Heart right ventricle (tissue), 16 donors: ENCODE data around the gene MGMT. TPM values are rescaled to one million over a fixed set of nuclear protein-coding genes. Genes with fewer than 3 reads are reported as not detected.

Source experiments
- ATAC-seq, 8 donors: fragments of 200-7000 bp; cut with Tn5 transposase; one replicate each; pipeline ENCODE4 v1.9.1; 2020; ENCODE audit warnings: mild to moderate bottlenecking in 8 of 8, moderate library complexity in 8 of 8, moderate number of reproducible peaks in 1 of 8
- DNase-seq, 2 donors: peaks; one replicate each; pipeline ENCODE4 v3.0.0-alpha.2; 2020
- H3K27ac ChIP-seq, 10 donors: fragments of 200-600 bp; sonication (generic) in 2 of 10; one replicate each; pipeline versions ENCODE4 v1.5.0 to v1.8.0; 2020 to 2022; ENCODE audit warnings: mild to moderate bottlenecking in 3 of 10
- H3K27me3 ChIP-seq, 7 donors: fragments of 200-600 bp; one replicate each; pipeline ENCODE4 v1.8.0; 2021 to 2022; ENCODE audit warnings: mild to moderate bottlenecking in 2 of 7
- H3K36me3 ChIP-seq, 9 donors: fragments of 200-600 bp; sonication (generic) in 1 of 9; one replicate each; pipeline versions ENCODE4 v1.5.0 to v1.8.0; 2020 to 2022; ENCODE audit warnings: mild to moderate bottlenecking in 2 of 9
- H3K4me1 ChIP-seq, 9 donors: fragments of 200-600 bp; sonication (generic) in 1 of 9; one replicate each; pipeline versions ENCODE4 v1.5.0 to v1.8.0; 2020 to 2022; ENCODE audit warnings: mild to moderate bottlenecking in 4 of 9
- H3K4me3 ChIP-seq, 10 donors: fragments of 200-600 bp; sonication (generic) in 2 of 10; one replicate each; pipeline versions ENCODE4 v1.5.0 to v1.8.0; 2020 to 2022; ENCODE audit warnings: mild to moderate bottlenecking in 7 of 10, moderate library complexity in 2 of 10
- H3K9me3 ChIP-seq, 11 donors: fragments of 200-600 bp in 10 of 11; sonication (generic) in 2 of 11; one replicate each; pipeline versions ENCODE4 v1.5.0 to v1.8.0; 2013 to 2022; ENCODE audit warnings: mild to moderate bottlenecking in 2 of 11, control low read depth in 1 of 11, moderate library complexity in 1 of 11
- WGBS, 2 donors: extraction: QIAGEN DNeasy Blood & Tissue Kit; methylation state at CpG; one replicate each; pipeline ENCODE4 v1.1.7; 2013; ENCODE audit warnings: inconsistent platforms in 1 of 2; 5-methylcytosine and 5-hydroxymethylcytosine counted together
- intact Hi-C, 10 donors: fragments of 100-400 bp; cut with DNase I; formaldehyde crosslinking; loops; one replicate each; pipeline versions ENCODE4 v1.11.1 to v1.14.2; 2022
- polyA plus RNA-seq, 2 donors: library from polyadenylated mRNA; stranded (reverse); fragments of 200-250 nt; gene quantifications; one replicate each; pipeline ENCODE4 v1.2.3, GENCODE V29; 2013
- total RNA-seq, 10 donors: library from RNA; stranded (reverse); fragmentation: NEBNext Ultra II Directional in 3 of 10; extraction: Animal tissue kit (Norgen Biotek cat#: 25700) in 3 of 10; gene quantifications; one replicate each; pipeline versions ENCODE4 v1.2.1 to v1.2.4, GENCODE V29; 2021 to 2023
- TF ChIP-seq, protein P1 (sequence below), 9 donors: fragments of 200-600 bp; sonication (generic) in 2 of 9; IDR thresholded peaks; one replicate each; pipeline versions ENCODE4 v1.5.0 to v1.8.0; 2021 to 2022; ENCODE audit warnings: antibody characterized with exemption in 9 of 9, mild to moderate bottlenecking in 5 of 9, moderate library complexity in 1 of 9
- donor health status: Arrhythmogenic right ventricular cardiomyopathy.
- donor health status: ischemic (EF 13 %, LVEDD 7.1; RV severe dilation, severe dysfunction).
- donor health status: healthy with polysubstance abuse.
- donor health status: DM: no; HTN: yes; CAD: no.
- donor health status: DM: no; HTN: no; CAD: no.
- donor health status: ischemic (EF 25% LVEDD 6.9; RV normal size, moderate dysfunction).
- donor health status: ischemic (EF 25% LVEDD 5.7; RV mildly dilated, moderate dysfunction).
- donor health status: healthy.
- donor health status: DM: yes; HTN: yes; CAD: no.
- donor health status: Ischemic cardiomyopathy.
- donor health status: ischemic (EF 35%, LVEDD 5.7; RV mildly dilated, moderate dysfunction).
- donor health status: nonischemic (EF 11% LVEDD 7.7; RV severe dilation, severe dysfunction).
- donor health status: DM: yes; HTN: yes; CAD: no.
- donor health status: PGD.
- donor health status: ischemic (EF 29% LVEDD 5.4; RV normal size, mild dysfunction).
- donor health status: nonischemic (EF 23%, LVEDD 6.1; RV moderate dilation, normal function).

The MGMT gene
- total and polyA plus RNA-seq, 12 donors, result 8.4 to 17.8 (median 12.9) TPM

DNA sequence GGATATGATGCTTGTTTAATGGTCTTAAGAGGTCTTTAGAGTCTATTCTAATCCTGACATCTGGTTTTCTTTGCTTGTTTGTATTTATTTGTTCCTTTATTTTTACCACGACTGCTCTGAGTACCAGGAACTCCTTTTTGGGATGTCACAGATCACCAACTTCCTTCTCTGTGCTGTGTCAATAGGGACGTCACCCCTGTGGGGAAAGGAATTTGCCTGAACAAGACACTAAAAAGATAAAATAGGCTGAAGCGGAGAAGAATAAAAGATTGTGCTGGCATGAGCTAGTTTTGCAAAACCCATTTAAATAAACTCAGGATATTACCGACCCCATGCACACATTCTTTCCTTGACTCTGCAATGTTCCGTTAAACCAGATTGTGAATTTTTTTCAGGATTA, 27.7 kb downstream of the MGMT start:
- intact Hi-C loops, result no loop called here
- ATAC-seq (peak in 3 of 8 donors; percentile 40 to 75 (median 63)), DNase-seq (no peak)
- Histone ChIP-seq H3K9me3 (peaks cover 0 to 40% (median 25%) of the 10 kb centered on the region in 11 donors), H3K36me3 (peaks cover 0 to 9% (median 0%) of the 10 kb centered on the region in 9 donors), H3K4me3 (no peak overlapping the region), H3K27ac (peak overlapping the region in 2 of 10 donors; percentile 11 to 12), H3K4me1 (peaks cover 0 to 19% (median 0%) of the 10 kb centered on the region in 9 donors), H3K27me3 (no peaks in the 10 kb centered on the region)
- TF ChIP-seq, protein P1, sequence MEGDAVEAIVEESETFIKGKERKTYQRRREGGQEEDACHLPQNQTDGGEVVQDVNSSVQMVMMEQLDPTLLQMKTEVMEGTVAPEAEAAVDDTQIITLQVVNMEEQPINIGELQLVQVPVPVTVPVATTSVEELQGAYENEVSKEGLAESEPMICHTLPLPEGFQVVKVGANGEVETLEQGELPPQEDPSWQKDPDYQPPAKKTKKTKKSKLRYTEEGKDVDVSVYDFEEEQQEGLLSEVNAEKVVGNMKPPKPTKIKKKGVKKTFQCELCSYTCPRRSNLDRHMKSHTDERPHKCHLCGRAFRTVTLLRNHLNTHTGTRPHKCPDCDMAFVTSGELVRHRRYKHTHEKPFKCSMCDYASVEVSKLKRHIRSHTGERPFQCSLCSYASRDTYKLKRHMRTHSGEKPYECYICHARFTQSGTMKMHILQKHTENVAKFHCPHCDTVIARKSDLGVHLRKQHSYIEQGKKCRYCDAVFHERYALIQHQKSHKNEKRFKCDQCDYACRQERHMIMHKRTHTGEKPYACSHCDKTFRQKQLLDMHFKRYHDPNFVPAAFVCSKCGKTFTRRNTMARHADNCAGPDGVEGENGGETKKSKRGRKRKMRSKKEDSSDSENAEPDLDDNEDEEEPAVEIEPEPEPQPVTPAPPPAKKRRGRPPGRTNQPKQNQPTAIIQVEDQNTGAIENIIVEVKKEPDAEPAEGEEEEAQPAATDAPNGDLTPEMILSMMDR (IDR thresholded peaks at IDR 0.05), result no peak
- WGBS, 2 donors, result 63 to 72% methylated on average over 5 of the region's 5 CpGs

GRCh38 chr10:129495256-129495655, 28.2 kb downstream of the MGMT start:
- no peak for DNase-seq
- peaks cover 0 to 9% (median 0%) of the 10 kb centered on the region in 9 donors for H3K36me3 ChIP-seq
- no peak for ATAC-seq
- intact Hi-C loops, result no loop called here
- H3K27me3 ChIP-seq, result no peaks in the 10 kb centered on the region
- peaks cover 0 to 19% (median 0%) of the 10 kb centered on the region in 9 donors for H3K4me1 ChIP-seq
- H3K27ac ChIP-seq, result no peak overlapping the region
- TF ChIP-seq, protein P1 (IDR thresholded peaks at IDR 0.05), result no peak
- H3K4me3 ChIP-seq, result no peak overlapping the region
- H3K9me3 ChIP-seq, result peaks cover 0 to 35% (median 20%) of the 10 kb centered on the region in 11 donors
- WGBS, 2 donors, result 73 to 79% methylated on average over 6 of the region's 6 CpGs

DNA sequence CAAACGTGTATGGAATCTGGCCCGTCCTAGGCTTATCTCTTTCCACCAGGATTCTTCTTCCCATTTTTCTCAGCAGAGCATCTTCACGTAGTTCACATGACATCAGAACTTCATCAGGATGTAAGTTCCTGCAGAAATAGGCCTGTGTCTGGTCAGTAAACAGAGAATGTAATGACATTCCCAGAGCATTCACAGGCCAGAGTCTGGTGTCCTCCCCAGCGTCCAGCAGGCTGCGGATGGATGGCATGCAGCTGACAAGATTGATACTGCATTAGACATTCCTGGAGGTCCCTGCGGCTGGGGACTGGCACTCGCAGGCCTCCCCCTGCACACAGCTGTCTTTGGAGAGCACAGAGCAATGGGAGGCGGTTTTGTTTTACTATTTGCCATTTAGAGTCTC, 28.7 kb downstream of the MGMT start:
- TF ChIP-seq, protein P1 (IDR thresholded peaks at IDR 0.05), result no peak
- H3K4me3 ChIP-seq, result no peak overlapping the region
- H3K27me3 ChIP-seq, result no peaks in the 10 kb centered on the region
- WGBS, 2 donors, result 61 to 62% methylated on average over 8 of the region's 8 CpGs
- peaks cover 0 to 19% (median 0%) of the 10 kb centered on the region in 9 donors for H3K4me1 ChIP-seq
- ATAC-seq (peak in 4 of 8 donors; percentile 23 to 70 (median 48)), DNase-seq (no peak)
- intact Hi-C loops, result no loop called here
- H3K36me3 ChIP-seq, result peaks cover 0 to 9% (median 0%) of the 10 kb centered on the region in 9 donors
- H3K27ac ChIP-seq, result no peak overlapping the region
- peaks cover 0 to 31% (median 16%) of the 10 kb centered on the region in 11 donors for H3K9me3 ChIP-seq

GRCh38 chr10:129497013-129497412, 30.0 kb downstream of the MGMT start:
- Histone ChIP-seq H3K27ac (no peak overlapping the region), H3K27me3 (no peaks in the 10 kb centered on the region), H3K9me3 (peaks cover 0 to 17% (median 2%) of the 10 kb centered on the region in 11 donors), H3K4me1 (peaks cover 0 to 19% (median 0%) of the 10 kb centered on the region in 9 donors), H3K4me3 (no peak overlapping the region), H3K36me3 (peaks cover 0 to 9% (median 0%) of the 10 kb centered on the region in 9 donors)
- 91 to 95% methylated on average over 8 of the region's 8 CpGs for WGBS, 2 donors
- TF ChIP-seq, protein P1 (IDR thresholded peaks at IDR 0.05), result no peak
- intact Hi-C loops, result no loop called here
- DNase-seq (no peak), ATAC-seq (no peak)
